WTC11 (cell line): Measurements from ENCODE around the gene ZNF414. TPM values are rescaled to one million over a fixed set of nuclear protein-coding genes. Genes with fewer than 3 reads are reported as not detected.

Source experiments
- ATAC-seq: fragments of 200-7000 bp; cut with Tn5 transposase; 2 replicates; pipeline ENCODE4 v1.10.0; 2021; ENCODE audit warnings: mild to moderate bottlenecking, moderate library complexity
- CTCF ChIA-PET: fragments of 300-600 bp; sonication (Branson Sonifier 250); formaldehyde crosslinking; loops from one replicate; lab custom pipeline; 2021; ENCODE audit warnings: antibody characterized with exemption; lab: Charles Lee
- POLR2A ChIA-PET: fragments of 350-600 bp; sonication (Branson Sonifier 250); formaldehyde crosslinking; loops from one replicate; lab custom pipeline; 2021; ENCODE audit warnings: antibody characterized with exemption; lab: Charles Lee
- DNase-seq: peaks from one replicate; pipeline ENCODE4 v3.0.0; 2021; ENCODE audit warnings: low spot score
- H3K27ac Mint-ChIP-seq: 2 replicates; pipeline ENCODE4 v1.8.0; 2021; ENCODE audit warnings: mixed read lengths
- H3K27me3 Mint-ChIP-seq: 2 replicates; pipeline ENCODE4 v1.8.0; 2021; ENCODE audit warnings: low read depth, mild to moderate bottlenecking, moderate library complexity, mixed read lengths
- H3K36me3 Mint-ChIP-seq: 2 replicates; pipeline ENCODE4 v1.8.0; 2021; ENCODE audit warnings: mixed read lengths
- H3K4me1 Mint-ChIP-seq: 2 replicates; pipeline ENCODE4 v1.8.0; 2022; ENCODE audit warnings: mixed read lengths
- H3K4me3 Mint-ChIP-seq: 2 replicates; pipeline ENCODE4 v1.8.0; 2021; ENCODE audit warnings: mild to moderate bottlenecking, moderate library complexity, mixed read lengths
- H3K9me3 Mint-ChIP-seq: 2 replicates; pipeline ENCODE4 v1.8.0; 2021; ENCODE audit warnings: mixed read lengths
- AR ChIP-seq: fragments of 250-450 bp; sonication (Bioruptor Pico); IDR thresholded peaks from 2 replicates; pipeline ENCODE4 v1.9.0; 2021; ENCODE audit warnings: mild to moderate bottlenecking
- CBFB ChIP-seq: sonication (generic); formaldehyde crosslinking; IDR thresholded peaks from 2 replicates; pipeline ENCODE4 v1.8.1; 2022; ENCODE audit warnings: mild to moderate bottlenecking, low read depth, missing genetic modification reagents
- E2F1 ChIP-seq: sonication (generic); formaldehyde crosslinking; IDR thresholded peaks from 2 replicates; pipeline ENCODE4 v1.8.0; 2022; ENCODE audit warnings: mild to moderate bottlenecking, missing genetic modification reagents
- E2F4 ChIP-seq: sonication (generic); formaldehyde crosslinking; IDR thresholded peaks from 2 replicates; pipeline ENCODE4 v1.8.1; 2022; ENCODE audit warnings: low read depth, mild to moderate bottlenecking, moderate library complexity, missing genetic modification reagents, borderline replicate concordance
- ESRRA ChIP-seq: sonication (generic); formaldehyde crosslinking; IDR thresholded peaks from 2 replicates; pipeline ENCODE4 v1.8.1; 2022; ENCODE audit warnings: mild to moderate bottlenecking, missing genetic modification reagents, borderline replicate concordance
- GABPB1 ChIP-seq: sonication (generic); formaldehyde crosslinking; IDR thresholded peaks from 2 replicates; pipeline ENCODE4 v1.8.1; 2023; ENCODE audit warnings: mild to moderate bottlenecking, missing genetic modification reagents
- GRHL2 ChIP-seq: fragments of 250-450 bp; sonication (Bioruptor Pico); IDR thresholded peaks from 2 replicates; pipeline ENCODE4 v1.8.0; 2022; ENCODE audit warnings: mild to moderate bottlenecking, moderate library complexity; ENCODE audit not compliant: insufficient replicate concordance, severe bottlenecking
- JAZF1 ChIP-seq: fragments of 250-450 bp; sonication (Bioruptor Pico); IDR thresholded peaks from 2 replicates; pipeline ENCODE4 v1.9.0; 2021; ENCODE audit warnings: moderate library complexity, mild to moderate bottlenecking, inconsistent platforms
- PRDM15 ChIP-seq: sonication (generic); formaldehyde crosslinking; IDR thresholded peaks from 2 replicates; pipeline ENCODE4 v1.8.0; 2022; ENCODE audit warnings: missing genetic modification reagents
- PRRX2 ChIP-seq: fragments of 250-450 bp; sonication (Bioruptor Pico); IDR thresholded peaks from 2 replicates; pipeline ENCODE4 v1.8.0; 2021; ENCODE audit warnings: mild to moderate bottlenecking
- RORB ChIP-seq: fragments of 250-450 bp; sonication (Bioruptor Pico); IDR thresholded peaks from 2 replicates; pipeline ENCODE4 v1.9.0; 2021; ENCODE audit warnings: mild to moderate bottlenecking
- SMAD4 ChIP-seq: sonication (generic); formaldehyde crosslinking; IDR thresholded peaks from 2 replicates; pipeline ENCODE4 v1.8.0; 2022; ENCODE audit warnings: mild to moderate bottlenecking, missing genetic modification reagents
- ZNF263 ChIP-seq: sonication (generic); formaldehyde crosslinking; IDR thresholded peaks from 2 replicates; pipeline ENCODE4 v1.8.1; 2022; ENCODE audit warnings: low read depth, mild to moderate bottlenecking, moderate library complexity, missing genetic modification reagents
- total RNA-seq: library from RNA; stranded (reverse); gene quantifications from 3 replicates; pipeline ENCODE4 v1.2.3, GENCODE V29; 2021
- TF ChIP-seq, protein P1 (sequence below): sonication (generic); formaldehyde crosslinking; IDR thresholded peaks from 2 replicates; pipeline ENCODE4 v1.8.0; 2022; ENCODE audit warnings: mild to moderate bottlenecking, missing genetic modification reagents
- TF ChIP-seq, protein P2 (sequence below): sonication (generic); formaldehyde crosslinking; IDR thresholded peaks from 2 replicates; pipeline ENCODE4 v1.8.0; 2022; ENCODE audit warnings: mild to moderate bottlenecking, missing genetic modification reagents
- TF ChIP-seq, protein P3 (sequence below): fragments of 250-450 bp; sonication (Bioruptor Pico); IDR thresholded peaks from 2 replicates; pipeline ENCODE4 v1.8.0; 2021; ENCODE audit warnings: mild to moderate bottlenecking
- TF ChIP-seq, protein P4 (sequence below): sonication (generic); formaldehyde crosslinking; IDR thresholded peaks from 2 replicates; pipeline ENCODE4 v1.8.1; 2023; ENCODE audit warnings: mild to moderate bottlenecking, missing genetic modification reagents

Gene ZNF414
- total RNA-seq, 1 experiment from 2014 or later: 38.2 TPM

DNA sequence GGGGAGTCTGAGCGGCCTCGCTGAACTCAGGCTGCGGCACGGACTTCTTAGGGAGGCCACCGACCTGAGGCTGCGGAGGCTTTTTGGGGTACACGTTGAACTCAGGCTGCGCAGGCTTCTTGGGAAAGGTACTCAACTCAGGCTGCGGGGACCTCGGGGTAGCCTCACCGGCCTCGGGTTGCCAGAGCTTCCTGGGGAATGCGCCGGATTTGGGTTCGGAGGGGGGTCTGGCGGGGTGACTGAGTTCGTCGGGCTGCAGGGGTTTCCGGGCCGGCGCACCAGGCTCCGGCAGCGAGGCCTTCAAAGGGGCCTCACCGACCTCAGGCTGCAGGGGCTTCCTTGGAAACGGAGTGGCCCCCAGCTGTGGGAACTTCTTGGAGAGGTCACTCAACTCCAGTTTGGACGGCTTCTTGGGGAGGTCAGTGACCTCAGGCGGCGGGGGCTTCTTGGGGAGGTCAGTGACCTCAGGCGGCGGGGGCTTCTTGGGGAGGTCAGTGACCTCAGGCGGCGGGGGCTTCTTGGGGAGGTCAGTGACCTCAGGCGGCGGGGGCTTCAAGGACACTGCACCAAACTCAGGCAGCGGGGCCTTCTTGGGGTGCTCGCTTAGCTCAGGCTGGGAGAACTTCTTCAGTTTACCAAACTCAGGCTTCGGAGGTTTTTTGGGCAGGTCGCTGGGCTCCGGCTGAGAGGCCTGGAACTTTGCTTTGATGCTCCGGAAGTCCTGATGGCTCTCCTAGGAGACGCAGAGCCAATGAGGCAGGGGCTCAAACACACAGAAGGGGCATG lies 14.7 kb downstream of the ZNF414 start:
- H3K27me3 Mint-ChIP-seq: no peaks in the 10 kb centered on the region
- H3K4me3 Mint-ChIP-seq: no peak overlapping the region
- no peak overlapping the region for H3K27ac Mint-ChIP-seq
- ATAC-seq: no peak
- POLR2A ChIA-PET: interaction anchor here (0.5 kb wide), 1 partner anchor 65 kb away, joined by 6 read pairs; no protein-coding TSS in a partner anchor
- TF ChIP-seq RORB: no peak
- TF ChIP-seq JAZF1: no peak
- TF ChIP-seq GABPB1 (CRISPR knock-in tag): no peak
- no peak for TF ChIP-seq SMAD4 (CRISPR knock-in tag)
- TF ChIP-seq E2F1 (CRISPR knock-in tag): no peak
- TF ChIP-seq, protein P1, sequence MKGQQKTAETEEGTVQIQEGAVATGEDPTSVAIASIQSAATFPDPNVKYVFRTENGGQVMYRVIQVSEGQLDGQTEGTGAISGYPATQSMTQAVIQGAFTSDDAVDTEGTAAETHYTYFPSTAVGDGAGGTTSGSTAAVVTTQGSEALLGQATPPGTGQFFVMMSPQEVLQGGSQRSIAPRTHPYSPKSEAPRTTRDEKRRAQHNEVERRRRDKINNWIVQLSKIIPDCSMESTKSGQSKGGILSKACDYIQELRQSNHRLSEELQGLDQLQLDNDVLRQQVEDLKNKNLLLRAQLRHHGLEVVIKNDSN (CRISPR knock-in tag): no peak
- TF ChIP-seq, all 79 proteins: peak for 0
- CTCF ChIA-PET: interaction anchor here (0.5 to 1.8 kb wide), 9 partner anchors 10 to 1597 kb away, joined by 3 to 10 read pairs (median 4); partner anchors contain the start of genes MARCHF2 and MYO1F
- DNase-seq: no peak
- no peaks in the 10 kb centered on the region for H3K9me3 Mint-ChIP-seq
- no peaks in the 10 kb centered on the region for H3K36me3 Mint-ChIP-seq
- peaks cover 7% of the 10 kb centered on the region for H3K4me1 Mint-ChIP-seq

DNA sequence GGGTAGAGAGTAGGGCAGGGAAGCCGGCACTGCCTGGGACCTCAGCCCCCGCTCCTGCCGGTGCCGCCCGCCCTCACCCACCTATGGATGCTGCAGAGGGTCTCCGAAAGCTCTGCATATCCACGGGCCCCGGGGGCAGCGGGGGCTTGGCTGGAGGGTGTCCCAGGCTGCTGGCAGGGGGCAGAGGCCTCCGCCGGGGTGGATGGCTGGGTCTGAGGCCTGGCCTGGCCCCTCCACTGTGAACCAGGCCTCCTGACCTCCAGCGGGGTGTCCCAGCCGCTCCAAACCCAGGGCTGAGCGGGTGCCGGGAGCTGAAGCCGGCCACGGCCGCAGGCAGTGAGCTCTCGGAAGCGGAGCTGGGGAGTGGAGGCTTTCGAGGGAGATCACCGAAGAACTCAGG lies 15.7 kb downstream of the ZNF414 start:
- H3K36me3 Mint-ChIP-seq: no peaks in the 10 kb centered on the region
- no peak for TF ChIP-seq SMAD4 (CRISPR knock-in tag)
- no peak for TF ChIP-seq CBFB (CRISPR knock-in tag)
- no peak for TF ChIP-seq GRHL2 (CRISPR knock-in tag)
- TF ChIP-seq PRDM15 (CRISPR knock-in tag): no peak
- TF ChIP-seq, protein P2, sequence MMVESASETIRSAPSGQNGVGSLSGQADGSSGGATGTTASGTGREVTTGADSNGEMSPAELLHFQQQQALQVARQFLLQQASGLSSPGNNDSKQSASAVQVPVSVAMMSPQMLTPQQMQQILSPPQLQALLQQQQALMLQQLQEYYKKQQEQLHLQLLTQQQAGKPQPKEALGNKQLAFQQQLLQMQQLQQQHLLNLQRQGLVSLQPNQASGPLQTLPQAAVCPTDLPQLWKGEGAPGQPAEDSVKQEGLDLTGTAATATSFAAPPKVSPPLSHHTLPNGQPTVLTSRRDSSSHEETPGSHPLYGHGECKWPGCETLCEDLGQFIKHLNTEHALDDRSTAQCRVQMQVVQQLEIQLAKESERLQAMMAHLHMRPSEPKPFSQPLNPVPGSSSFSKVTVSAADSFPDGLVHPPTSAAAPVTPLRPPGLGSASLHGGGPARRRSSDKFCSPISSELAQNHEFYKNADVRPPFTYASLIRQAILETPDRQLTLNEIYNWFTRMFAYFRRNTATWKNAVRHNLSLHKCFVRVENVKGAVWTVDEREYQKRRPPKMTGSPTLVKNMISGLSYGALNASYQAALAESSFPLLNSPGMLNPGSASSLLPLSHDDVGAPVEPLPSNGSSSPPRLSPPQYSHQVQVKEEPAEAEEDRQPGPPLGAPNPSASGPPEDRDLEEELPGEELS (CRISPR knock-in tag): no peak
- TF ChIP-seq JAZF1: no peak
- no peak for TF ChIP-seq AR (CRISPR knock-in tag)
- TF ChIP-seq PRRX2 (CRISPR knock-in tag): no peak
- no peak for TF ChIP-seq E2F4 (CRISPR knock-in tag)
- TF ChIP-seq, protein P3, sequence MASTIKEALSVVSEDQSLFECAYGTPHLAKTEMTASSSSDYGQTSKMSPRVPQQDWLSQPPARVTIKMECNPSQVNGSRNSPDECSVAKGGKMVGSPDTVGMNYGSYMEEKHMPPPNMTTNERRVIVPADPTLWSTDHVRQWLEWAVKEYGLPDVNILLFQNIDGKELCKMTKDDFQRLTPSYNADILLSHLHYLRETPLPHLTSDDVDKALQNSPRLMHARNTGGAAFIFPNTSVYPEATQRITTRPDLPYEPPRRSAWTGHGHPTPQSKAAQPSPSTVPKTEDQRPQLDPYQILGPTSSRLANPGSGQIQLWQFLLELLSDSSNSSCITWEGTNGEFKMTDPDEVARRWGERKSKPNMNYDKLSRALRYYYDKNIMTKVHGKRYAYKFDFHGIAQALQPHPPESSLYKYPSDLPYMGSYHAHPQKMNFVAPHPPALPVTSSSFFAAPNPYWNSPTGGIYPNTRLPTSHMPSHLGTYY: no peak
- no peak for TF ChIP-seq ESRRA
- no peak for TF ChIP-seq RORB
- TF ChIP-seq, protein P4, sequence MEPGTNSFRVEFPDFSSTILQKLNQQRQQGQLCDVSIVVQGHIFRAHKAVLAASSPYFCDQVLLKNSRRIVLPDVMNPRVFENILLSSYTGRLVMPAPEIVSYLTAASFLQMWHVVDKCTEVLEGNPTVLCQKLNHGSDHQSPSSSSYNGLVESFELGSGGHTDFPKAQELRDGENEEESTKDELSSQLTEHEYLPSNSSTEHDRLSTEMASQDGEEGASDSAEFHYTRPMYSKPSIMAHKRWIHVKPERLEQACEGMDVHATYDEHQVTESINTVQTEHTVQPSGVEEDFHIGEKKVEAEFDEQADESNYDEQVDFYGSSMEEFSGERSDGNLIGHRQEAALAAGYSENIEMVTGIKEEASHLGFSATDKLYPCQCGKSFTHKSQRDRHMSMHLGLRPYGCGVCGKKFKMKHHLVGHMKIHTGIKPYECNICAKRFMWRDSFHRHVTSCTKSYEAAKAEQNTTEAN: no peak
- no peak for TF ChIP-seq ZNF263 (CRISPR knock-in tag)

More for the DNA sequence above, 15.7 kb downstream of the ZNF414 start:
- ChIA-PET CTCF (interaction anchor here (0.7 to 2.0 kb wide), 6 partner anchors 9 to 116 kb away, joined by 3 to 6 read pairs (median 4); partner anchors contain the start of genes MARCHF2 and ZNF414), POLR2A (interaction anchor here (0.5 kb wide), 1 partner anchor 64 kb away, joined by 6 read pairs; no protein-coding TSS in a partner anchor)
- H3K27ac Mint-ChIP-seq: no peak overlapping the region
- no peak for ATAC-seq
- H3K4me1 Mint-ChIP-seq: peaks cover 7% of the 10 kb centered on the region
- H3K27me3 Mint-ChIP-seq: no peaks in the 10 kb centered on the region
- no peak overlapping the region for H3K4me3 Mint-ChIP-seq
- no peaks in the 10 kb centered on the region for H3K9me3 Mint-ChIP-seq
- DNase-seq: no peak
